DOHH2 (cell line): ENCODE data around the gene ANTXR2.

ENCODE experiments used
- H3F3A ChIP-seq: fragments of 200-600 bp; sonication (generic), shearing (Covaris generic); 2 replicates; pipeline ENCODE4 v1.6.0; 2016; ENCODE audit warnings: antibody characterized with exemption, mild to moderate bottlenecking; ENCODE audit not compliant: control insufficient read depth, insufficient read depth
- H3K27ac ChIP-seq: fragments of 200-600 bp; sonication (generic); 2 replicates; pipeline ENCODE4 v1.5.1; 2014; ENCODE audit warnings: low read depth, mild to moderate bottlenecking, low read length, moderate library complexity
- H3K27me3 ChIP-seq: fragments of 200-600 bp; sonication (generic); 2 replicates; pipeline ENCODE4 v1.6.1; 2014; ENCODE audit warnings: mild to moderate bottlenecking, low read length, mixed read lengths; ENCODE audit not compliant: control insufficient read depth
- H3K36me3 ChIP-seq: fragments of 200-600 bp; sonication (generic); 2 replicates; pipeline ENCODE4 v1.6.1; 2014; ENCODE audit warnings: mild to moderate bottlenecking, low read length, moderate library complexity, mixed read lengths; ENCODE audit not compliant: control insufficient read depth
- H3K4me1 ChIP-seq: fragments of 200-600 bp; sonication (generic); 2 replicates; pipeline ENCODE4 v1.6.1; 2014; ENCODE audit warnings: mild to moderate bottlenecking, low read length, mixed read lengths; ENCODE audit not compliant: control insufficient read depth
- H3K4me2 ChIP-seq: fragments of 200-600 bp; sonication (generic); 2 replicates; pipeline ENCODE4 v1.6.0; 2014; ENCODE audit warnings: mild to moderate bottlenecking, low read length, moderate library complexity
- H3K4me3 ChIP-seq: fragments of 200-600 bp; sonication (generic); 2 replicates; pipeline ENCODE4 v1.5.1; 2014; ENCODE audit warnings: mild to moderate bottlenecking, low read length, mixed read lengths
- H3K79me2 ChIP-seq: fragments of 200-600 bp; sonication (generic); 2 replicates; pipeline ENCODE4 v1.6.1; 2014; ENCODE audit warnings: mild to moderate bottlenecking, low read length, mixed read lengths; ENCODE audit not compliant: control insufficient read depth
- H3K9me2 ChIP-seq: fragments of 200-600 bp; sonication (generic); replicated peaks from 2 replicates; pipeline ENCODE4 v1.6.1; 2014; ENCODE audit warnings: mild to moderate bottlenecking, low read length, mixed read lengths; ENCODE audit not compliant: control insufficient read depth
- H3K9me3 ChIP-seq: fragments of 200-600 bp; sonication (generic); 2 replicates; pipeline ENCODE4 v1.6.1; 2014; ENCODE audit warnings: antibody characterized with exemption, low read length, mixed read lengths; ENCODE audit not compliant: control insufficient read depth, insufficient read depth
- H4K20me1 ChIP-seq: fragments of 200-600 bp; sonication (generic); 2 replicates; pipeline ENCODE4 v1.6.0; 2014; ENCODE audit warnings: low read depth, mild to moderate bottlenecking, antibody characterized with exemption, low read length, moderate library complexity; ENCODE audit not compliant: control insufficient read depth, insufficient read depth
- CTCF ChIP-seq: fragments of 200-600 bp; sonication (generic); IDR thresholded peaks from one replicate; pipeline ENCODE4 v1.5.1; 2014; ENCODE audit warnings: antibody characterized with exemption, mild to moderate bottlenecking, low read depth, low read length; ENCODE audit not compliant: poor library complexity, severe bottlenecking
- EZH2phosphoT487 ChIP-seq: fragments of 200-600 bp; sonication (generic); IDR thresholded peaks from 2 replicates; pipeline ENCODE4 v1.6.1; 2017; ENCODE audit warnings: borderline replicate concordance, mild to moderate bottlenecking, antibody characterized with exemption, low read length, moderate library complexity, mixed read lengths

The ANTXR2 gene

GRCh38 chr4:79949178-79949577 lies 123.9 kb downstream of the ANTXR2 start:
- H3K79me2 ChIP-seq = no peaks in the 10 kb centered on the region
- no peak overlapping the region for H3K27ac ChIP-seq
- no peaks in the 10 kb centered on the region for H3F3A ChIP-seq
- H3K36me3 ChIP-seq = no peaks in the 10 kb centered on the region
- no peak overlapping the region for H3K4me2 ChIP-seq
- TF ChIP-seq EZH2phosphoT487 (no peak), CTCF (no peak)
- H3K9me2 ChIP-seq = no peaks in the 10 kb centered on the region
- H4K20me1 ChIP-seq = no peaks in the 10 kb centered on the region
- 0 out of 2 replicates have a peak, but pooled peaks cover 2% of the 10 kb centered on the region for H3K27me3 ChIP-seq
- no peak overlapping the region for H3K4me3 ChIP-seq
- no peaks in the 10 kb centered on the region for H3K9me3 ChIP-seq
- no peaks in the 10 kb centered on the region for H3K4me1 ChIP-seq

- TF ChIP-seq CTCF = no peak
- no peak for TF ChIP-seq EZH2phosphoT487
- no peaks in the 10 kb centered on the region for H3K4me1 ChIP-seq
These were observed 124.3 kb downstream of the ANTXR2 start for GRCh38 chr4:79948739-79949138.

GRCh38 chr4:79948261-79948660 lies 124.8 kb downstream of the ANTXR2 start:
- Histone ChIP-seq H3K4me1 (no peaks in the 10 kb centered on the region), H3K9me3 (no peaks in the 10 kb centered on the region), H3K27ac (no peak overlapping the region), H3K27me3 (0 out of 2 replicates have a peak, but pooled peaks cover 2% of the 10 kb centered on the region), H3K79me2 (no peaks in the 10 kb centered on the region), H3K9me2 (no peaks in the 10 kb centered on the region), H3F3A (no peaks in the 10 kb centered on the region), H3K4me2 (no peak overlapping the region), H3K36me3 (no peaks in the 10 kb centered on the region), H3K4me3 (no peak overlapping the region), H4K20me1 (no peaks in the 10 kb centered on the region)
- no peak for TF ChIP-seq CTCF
- no peak for TF ChIP-seq EZH2phosphoT487

More at GRCh38 chr4:79948739-79949138, 124.3 kb downstream of the ANTXR2 start:
- H3K79me2 ChIP-seq = no peaks in the 10 kb centered on the region
- no peaks in the 10 kb centered on the region for H3K36me3 ChIP-seq
- no peaks in the 10 kb centered on the region for H3F3A ChIP-seq
- 0 out of 2 replicates have a peak, but pooled peaks cover 2% of the 10 kb centered on the region for H3K27me3 ChIP-seq
- H3K27ac ChIP-seq = no peak overlapping the region
- H3K4me3 ChIP-seq = no peak overlapping the region
- H3K9me2 ChIP-seq = no peaks in the 10 kb centered on the region
- no peak overlapping the region for H3K4me2 ChIP-seq
- H3K9me3 ChIP-seq = no peaks in the 10 kb centered on the region
- no peaks in the 10 kb centered on the region for H4K20me1 ChIP-seq

- H3K79me2 ChIP-seq = no peaks in the 10 kb centered on the region
- no peaks in the 10 kb centered on the region for H3K4me1 ChIP-seq
- no peaks in the 10 kb centered on the region for H3F3A ChIP-seq
- no peak overlapping the region for H3K4me2 ChIP-seq
- H3K27ac ChIP-seq = no peak overlapping the region
- no peaks in the 10 kb centered on the region for H4K20me1 ChIP-seq
- H3K36me3 ChIP-seq = no peaks in the 10 kb centered on the region
- H3K27me3 ChIP-seq = 0 out of 2 replicates have a peak, but pooled peaks cover 2% of the 10 kb centered on the region
- no peaks in the 10 kb centered on the region for H3K9me2 ChIP-seq
- no peak overlapping the region for H3K4me3 ChIP-seq
- H3K9me3 ChIP-seq = no peaks in the 10 kb centered on the region
- TF ChIP-seq EZH2phosphoT487 (no peak), CTCF (no peak)
These were observed 125.6 kb downstream of the ANTXR2 start for GRCh38 chr4:79947386-79947785.
